Measurements from ENCODE around the gene VWA3A.
"Not testable (repeated sequence)": the region's sequence is repeated elsewhere in the genome, so short reads cannot be mapped to it uniquely, and the experiment has no call there.

- TF ChIP-seq CTCF (conservative IDR thresholded peaks at IDR 0.05; ENCODE audit: low read depth in 2 of 2); EZH2phosphoT487 (IDR thresholded peaks at IDR 0.05; ENCODE audit: unreplicated experiment): not testable (repeated sequence)
Measured at GRCh38 chr16:22196559-22197168, 104.3 kb downstream of the VWA3A start.
